ENCODE measurements around the gene ALDH1A1.
"Not testable (repeated sequence)": the region's sequence is repeated elsewhere in the genome, so short reads cannot be mapped to it uniquely, and the experiment has no call there.

ALDH1A1 gene

DNA sequence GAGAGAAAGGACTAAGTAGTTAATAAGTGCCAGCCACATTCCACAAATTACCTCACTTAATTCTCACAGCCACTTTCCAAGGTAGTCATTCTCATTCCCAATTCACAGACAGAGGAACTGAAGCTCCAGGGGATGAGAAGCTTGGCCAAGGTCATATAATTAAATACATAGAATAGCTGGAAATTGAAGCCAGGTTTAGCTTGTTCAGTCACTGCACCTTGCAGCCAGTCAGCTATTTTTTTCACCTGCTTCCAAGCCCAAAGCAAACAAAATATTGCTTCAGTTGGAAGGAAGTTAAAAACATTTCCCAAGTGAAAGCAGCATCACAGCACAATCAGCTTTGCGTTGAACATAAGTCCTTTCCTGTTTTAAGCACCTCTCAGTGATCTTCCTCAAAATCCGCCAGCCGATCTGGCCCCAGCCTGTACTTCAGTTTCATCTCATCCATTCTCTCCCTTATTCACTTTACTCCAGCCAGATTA is 4.8 kb downstream of the ALDH1A1 start:
- in situ Hi-C loops (cut with MboI; ENCODE audit: low sequenced_read_pairs, unreplicated experiment) = no loop called here
- TF ChIP-seq, protein P1, sequence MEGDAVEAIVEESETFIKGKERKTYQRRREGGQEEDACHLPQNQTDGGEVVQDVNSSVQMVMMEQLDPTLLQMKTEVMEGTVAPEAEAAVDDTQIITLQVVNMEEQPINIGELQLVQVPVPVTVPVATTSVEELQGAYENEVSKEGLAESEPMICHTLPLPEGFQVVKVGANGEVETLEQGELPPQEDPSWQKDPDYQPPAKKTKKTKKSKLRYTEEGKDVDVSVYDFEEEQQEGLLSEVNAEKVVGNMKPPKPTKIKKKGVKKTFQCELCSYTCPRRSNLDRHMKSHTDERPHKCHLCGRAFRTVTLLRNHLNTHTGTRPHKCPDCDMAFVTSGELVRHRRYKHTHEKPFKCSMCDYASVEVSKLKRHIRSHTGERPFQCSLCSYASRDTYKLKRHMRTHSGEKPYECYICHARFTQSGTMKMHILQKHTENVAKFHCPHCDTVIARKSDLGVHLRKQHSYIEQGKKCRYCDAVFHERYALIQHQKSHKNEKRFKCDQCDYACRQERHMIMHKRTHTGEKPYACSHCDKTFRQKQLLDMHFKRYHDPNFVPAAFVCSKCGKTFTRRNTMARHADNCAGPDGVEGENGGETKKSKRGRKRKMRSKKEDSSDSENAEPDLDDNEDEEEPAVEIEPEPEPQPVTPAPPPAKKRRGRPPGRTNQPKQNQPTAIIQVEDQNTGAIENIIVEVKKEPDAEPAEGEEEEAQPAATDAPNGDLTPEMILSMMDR (IDR thresholded peaks at IDR 0.05; ENCODE audit: borderline replicate concordance, control extremely low read depth, extremely low read depth, insufficient read depth, missing control alignments) = no peak
- DNase-seq (ENCODE audit: low spot score) = no peak

DNA sequence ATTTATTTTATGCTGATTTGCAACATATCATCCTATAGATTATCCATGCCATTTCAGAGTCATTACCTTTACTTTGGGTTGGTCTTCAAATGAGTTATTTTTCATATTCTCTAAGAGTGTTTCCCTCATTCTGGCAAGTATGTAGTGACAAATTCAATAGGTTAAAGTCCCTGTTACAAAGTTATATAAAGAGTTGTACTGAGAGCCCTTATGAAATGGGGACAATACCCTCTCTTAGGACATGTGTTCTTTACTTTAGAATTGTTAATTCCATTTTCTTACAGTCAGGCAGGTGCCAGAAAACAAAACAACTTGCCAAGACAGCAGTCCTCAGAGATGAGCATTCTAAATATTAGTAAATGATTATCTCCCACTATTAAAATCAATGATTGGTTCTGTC is 6.0 kb downstream of the ALDH1A1 start:
- no peak for DNase-seq (ENCODE audit: low spot score)
- TF ChIP-seq, protein P1 (IDR thresholded peaks at IDR 0.05; ENCODE audit: borderline replicate concordance, control extremely low read depth, extremely low read depth, insufficient read depth, missing control alignments) = no peak
- in situ Hi-C loops (cut with MboI; ENCODE audit: low sequenced_read_pairs, unreplicated experiment) = no loop called here

DNA sequence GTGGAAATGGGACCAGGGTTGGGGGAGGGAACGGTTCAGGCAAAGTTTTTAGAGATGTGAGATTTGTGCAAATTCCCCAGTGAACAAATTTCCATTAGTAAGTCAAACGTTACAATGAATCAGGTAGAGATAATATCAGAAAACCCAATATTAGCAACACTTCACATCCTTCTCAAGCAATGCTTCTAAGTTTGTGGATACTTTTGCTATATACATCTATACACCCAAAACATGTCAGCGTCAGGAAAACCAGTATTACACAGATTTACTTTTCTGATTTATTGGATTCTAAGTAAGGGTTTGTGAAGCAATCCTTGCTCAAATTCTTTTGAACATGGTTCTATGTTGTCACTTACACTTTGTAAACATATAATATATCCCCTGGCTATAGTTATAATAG is 6.5 kb downstream of the ALDH1A1 start:
- in situ Hi-C loops (cut with MboI; ENCODE audit: low sequenced_read_pairs, unreplicated experiment) = no loop called here
- no peak for DNase-seq (ENCODE audit: low spot score)
- TF ChIP-seq, protein P1 (IDR thresholded peaks at IDR 0.05; ENCODE audit: borderline replicate concordance, control extremely low read depth, extremely low read depth, insufficient read depth, missing control alignments) = no peak

DNA sequence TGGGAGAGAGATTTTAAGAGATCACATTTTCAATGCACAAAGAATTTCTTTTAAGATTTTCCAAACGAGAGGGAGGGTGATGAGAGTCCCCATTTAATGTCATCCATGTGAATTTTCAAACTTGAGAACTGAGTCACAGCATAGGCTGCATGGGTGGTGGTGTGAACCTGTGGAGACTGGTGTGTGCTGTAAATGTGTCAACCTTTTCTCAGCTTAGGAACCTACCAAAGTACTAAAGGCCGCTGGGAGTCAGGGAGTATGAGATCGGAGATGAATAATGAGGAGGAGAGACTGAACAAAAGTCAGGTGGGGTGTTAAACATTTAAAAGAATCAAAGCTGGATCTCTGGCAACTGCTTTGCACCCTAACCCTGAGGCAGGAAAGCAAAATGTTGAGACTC is 7.5 kb downstream of the ALDH1A1 start:
- in situ Hi-C loops (cut with MboI; ENCODE audit: low sequenced_read_pairs, unreplicated experiment) = no loop called here
- DNase-seq (ENCODE audit: low spot score) = no peak

DNA sequence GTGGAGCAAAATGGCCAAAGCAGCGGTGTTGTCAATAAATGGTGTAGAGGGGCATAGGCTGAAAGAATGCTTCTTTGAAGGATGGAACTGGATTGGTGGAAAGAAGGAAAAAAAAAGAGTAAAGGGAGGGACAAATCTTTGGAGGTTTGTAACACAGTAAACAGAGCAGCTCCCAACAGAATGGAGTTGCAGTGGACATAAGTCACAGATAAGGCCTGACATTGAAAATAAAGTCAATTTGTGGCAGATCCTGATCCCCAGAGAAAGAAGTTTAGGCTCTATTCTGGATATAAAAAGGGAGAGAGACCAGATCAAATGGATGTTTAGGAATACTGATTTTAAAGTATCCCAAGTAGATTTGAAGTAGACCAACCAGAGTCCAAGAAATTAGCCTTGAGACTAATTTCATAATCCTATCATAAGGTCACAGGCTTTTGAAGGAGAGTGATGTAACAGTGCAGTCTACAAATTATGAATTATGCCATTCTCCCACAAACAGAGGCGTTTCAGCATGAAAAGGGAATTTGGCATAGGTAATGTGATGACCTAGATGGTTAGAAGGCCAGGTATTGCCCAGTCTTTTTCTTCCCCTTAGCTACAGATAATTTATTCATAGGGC is 8.9 kb downstream of the ALDH1A1 start:
- TF ChIP-seq, protein P1 (IDR thresholded peaks at IDR 0.05; ENCODE audit: borderline replicate concordance, control extremely low read depth, extremely low read depth, insufficient read depth, missing control alignments) = no peak
- in situ Hi-C loops (cut with MboI; ENCODE audit: low sequenced_read_pairs, unreplicated experiment) = no loop called here
- no peak for DNase-seq (ENCODE audit: low spot score)

More for the DNA sequence above, 7.5 kb downstream of the ALDH1A1 start:
- TF ChIP-seq, protein P1 (IDR thresholded peaks at IDR 0.05; ENCODE audit: borderline replicate concordance, control extremely low read depth, extremely low read depth, insufficient read depth, missing control alignments) = no peak

DNA sequence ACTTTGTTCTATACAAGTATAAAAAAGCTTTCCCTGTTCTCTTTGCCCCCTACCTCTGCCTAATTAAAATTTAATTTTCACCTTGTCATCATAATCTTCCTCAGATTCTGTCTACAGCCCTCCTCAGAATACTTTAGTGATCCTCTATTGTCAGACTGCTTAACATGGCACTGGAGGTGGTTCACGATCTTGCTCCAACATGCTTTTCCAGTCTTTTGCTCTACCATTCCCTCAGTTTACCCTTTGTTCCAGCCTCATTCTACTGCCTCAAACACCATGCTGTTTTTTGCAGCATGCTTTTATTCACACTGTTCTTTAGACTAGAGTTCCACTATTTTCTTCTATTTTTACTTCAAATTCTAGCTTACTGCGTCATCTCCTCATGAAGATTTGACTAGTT is 10.4 kb downstream of the ALDH1A1 start:
- DNase-seq (ENCODE audit: low spot score) = no peak
- in situ Hi-C loops (cut with MboI; ENCODE audit: low sequenced_read_pairs, unreplicated experiment) = no loop called here
- TF ChIP-seq, protein P1 (IDR thresholded peaks at IDR 0.05; ENCODE audit: borderline replicate concordance, control extremely low read depth, extremely low read depth, insufficient read depth, missing control alignments) = no peak

DNA sequence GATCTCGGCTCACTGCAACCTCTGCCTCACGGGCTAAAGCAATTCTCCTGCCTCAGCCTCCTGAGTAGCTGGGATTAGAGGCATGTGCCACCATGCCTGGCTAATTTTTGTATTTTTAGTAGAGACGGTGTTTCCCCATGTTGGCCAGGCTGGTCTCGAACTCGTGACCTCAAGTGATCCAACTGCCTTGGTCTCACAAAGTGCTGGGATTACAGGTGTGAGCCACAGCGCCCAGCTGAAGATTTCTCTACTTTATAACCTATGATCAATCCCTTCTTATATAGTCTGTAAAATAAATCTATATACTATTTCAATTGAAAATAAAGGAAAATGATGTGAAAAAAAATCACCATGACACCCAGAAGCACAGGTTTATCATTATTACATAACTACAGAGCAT is 13.3 kb downstream of the ALDH1A1 start:
- in situ Hi-C loops (cut with MboI; ENCODE audit: low sequenced_read_pairs, unreplicated experiment); DNase-seq (ENCODE audit: low spot score): not testable (repeated sequence)
